Neural cell (in vitro differentiated cells): ENCODE data around the gene ACAP1. TPM values are rescaled to one million over a fixed set of nuclear protein-coding genes. Genes with fewer than 3 reads are reported as not detected.
"Not testable (repeated sequence)": the region's sequence is repeated elsewhere in the genome, so short reads cannot be mapped to it uniquely, and the experiment has no call there.

ENCODE experiments used
- H2AFZ ChIP-seq: fragments of 200-600, 300-800 bp; sonication (generic), shearing (Covaris generic); 2 replicates; pipeline ENCODE4 v1.6.0; 2014; ENCODE audit warnings: low read depth, mild to moderate bottlenecking, antibody characterized with exemption, low read length, moderate library complexity
- H3F3A ChIP-seq: fragments of 200-600 bp; shearing (Covaris generic); 2 replicates; pipeline ENCODE4 v1.6.1; 2016; ENCODE audit warnings: mild to moderate bottlenecking, moderate library complexity, mixed read lengths, antibody characterized with exemption, low read length; ENCODE audit not compliant: insufficient read depth, poor library complexity, severe bottlenecking
- H3K27ac ChIP-seq: fragments of 200-600, 300-800 bp; sonication (generic), shearing (Covaris generic); 2 replicates; pipeline ENCODE4 v1.5.1; 2014; ENCODE audit warnings: mild to moderate bottlenecking, low read length, moderate library complexity
- H3K27me3 ChIP-seq: fragments of 300-800, 200-600 bp; sonication (generic), shearing (Covaris generic); 2 replicates; pipeline ENCODE4 v1.6.0; 2014; ENCODE audit warnings: mild to moderate bottlenecking, low read depth, low read length, moderate library complexity; ENCODE audit not compliant: insufficient read depth
- H3K36me3 ChIP-seq: fragments of 300-800, 200-600 bp; sonication (generic), shearing (Covaris generic); 2 replicates; pipeline ENCODE4 v1.5.1; 2014; ENCODE audit warnings: mild to moderate bottlenecking, antibody characterized with exemption, low read length, moderate library complexity; ENCODE audit not compliant: insufficient read depth
- H3K4me2 ChIP-seq: fragments of 300-800, 200-600 bp; sonication (generic), shearing (Covaris generic); 2 replicates; pipeline ENCODE4 v1.6.0; 2014; ENCODE audit warnings: mild to moderate bottlenecking, low read length
- H3K4me3 ChIP-seq: fragments of 300-800, 200-600 bp; sonication (generic), shearing (Covaris generic); 2 replicates; pipeline ENCODE4 v1.5.1; 2014; ENCODE audit warnings: mild to moderate bottlenecking, low read length, moderate library complexity
- H3K79me2 ChIP-seq: fragments of 200-600 bp; shearing (Covaris generic); replicated peaks from 2 replicates; pipeline ENCODE4 v1.6.0; 2014; ENCODE audit warnings: mild to moderate bottlenecking, low read length, moderate library complexity; ENCODE audit not compliant: insufficient read depth
- H3K9ac ChIP-seq: fragments of 300-800, 200-600 bp; sonication (generic), shearing (Covaris generic); 2 replicates; pipeline ENCODE4 v1.6.1; 2016; ENCODE audit warnings: mild to moderate bottlenecking, low read length, mixed read lengths
- H3K9me2 ChIP-seq: fragments of 200-600 bp; shearing (Covaris generic); 2 replicates; pipeline ENCODE4 v1.6.1; 2016; ENCODE audit warnings: mild to moderate bottlenecking, low read length, mixed read lengths; ENCODE audit not compliant: insufficient read depth
- H3K9me3 ChIP-seq: fragments of 200-600, 300-800 bp; sonication (generic), shearing (Covaris generic); 2 replicates; pipeline ENCODE4 v1.6.1; 2016; ENCODE audit warnings: mild to moderate bottlenecking, mixed run types, low read length, moderate library complexity, mixed read lengths
- H4K20me1 ChIP-seq: fragments of 200-600 bp; shearing (Covaris generic); 2 replicates; pipeline ENCODE4 v1.6.1; 2016; ENCODE audit warnings: mild to moderate bottlenecking, mixed run types; ENCODE audit not compliant: insufficient read depth
- EP300 ChIP-seq: fragments of 450-650 bp; conservative IDR thresholded peaks from 2 replicates; pipeline ENCODE4 v1.6.1; 2014; ENCODE audit warnings: antibody characterized with exemption, mild to moderate bottlenecking, moderate library complexity; ENCODE audit not compliant: poor library complexity, severe bottlenecking
- EZH2 ChIP-seq: fragments of 200-600, 300-800 bp; shearing (Covaris generic), sonication (generic); IDR thresholded peaks from 2 replicates; pipeline ENCODE4 v1.6.1; 2014; ENCODE audit warnings: antibody characterized with exemption, low read length, borderline replicate concordance, mild to moderate bottlenecking; ENCODE audit not compliant: insufficient read depth, poor library complexity, severe bottlenecking
- MXI1 ChIP-seq: fragments of 450-650 bp; conservative IDR thresholded peaks from 2 replicates; pipeline ENCODE4 v1.6.1; 2014; ENCODE audit warnings: antibody characterized with exemption, mild to moderate bottlenecking; ENCODE audit not compliant: poor library complexity, severe bottlenecking
- POLR2AphosphoS5 ChIP-seq: IDR thresholded peaks from 2 replicates; pipeline ENCODE4 v1.6.1; 2012
- RAD21 ChIP-seq: fragments of 450-650 bp; conservative IDR thresholded peaks from 2 replicates; pipeline ENCODE4 v1.6.1; 2014; ENCODE audit warnings: antibody characterized with exemption, mild to moderate bottlenecking, moderate library complexity
- REST ChIP-seq: IDR thresholded peaks from 2 replicates; pipeline ENCODE4 v1.6.1; 2012; ENCODE audit warnings: borderline replicate concordance
- SMC3 ChIP-seq: fragments of 450-650 bp; conservative IDR thresholded peaks from 2 replicates; pipeline ENCODE4 v1.6.1; 2014; ENCODE audit warnings: antibody characterized with exemption, mild to moderate bottlenecking, moderate library complexity; ENCODE audit not compliant: poor library complexity
- TAF1 ChIP-seq: IDR thresholded peaks from 2 replicates; pipeline ENCODE4 v1.6.1; 2012; ENCODE audit warnings: low read depth
- polyA plus RNA-seq: library from polyadenylated mRNA; depleted of rRNA; stranded (reverse); fragments of >200 nt; gene quantifications from 2 replicates; pipeline ENCODE4 v1.2.3, GENCODE V29; 2014
- TF ChIP-seq, protein P1 (sequence below): fragments of 450-650 bp; IDR thresholded peaks from 2 replicates; pipeline ENCODE4 v1.5.1; 2014; ENCODE audit warnings: antibody characterized with exemption, mild to moderate bottlenecking, moderate library complexity; ENCODE audit not compliant: poor library complexity, severe bottlenecking

Gene ACAP1
- polyA plus RNA-seq, 1 donor from 2014 or later: 0.66 TPM

DNA sequence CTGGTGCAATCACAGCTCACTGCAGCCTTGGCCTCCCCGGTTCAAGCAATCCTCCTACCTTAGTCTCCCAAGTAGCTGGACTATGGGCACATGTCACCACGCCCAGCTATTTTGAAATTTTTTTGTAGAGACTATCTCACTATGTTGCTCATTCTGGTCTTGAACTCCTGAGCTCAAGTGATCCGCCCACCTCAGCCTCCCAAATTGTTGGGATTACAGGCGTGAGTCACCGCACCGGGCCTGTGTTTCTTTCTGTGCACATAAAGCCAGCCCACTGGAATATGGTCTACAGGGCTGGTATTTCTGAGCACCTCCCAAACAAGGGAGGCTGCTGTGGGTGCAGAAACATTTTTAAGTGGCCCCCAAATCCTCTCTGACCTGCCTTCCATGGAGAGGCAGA, 27.0 kb downstream of the ACAP1 start:
- H3K4me2 ChIP-seq: no peak overlapping the region
- H2AFZ ChIP-seq: no peak overlapping the region
- no peak overlapping the region for H3K4me3 ChIP-seq
- no peak overlapping the region for H3K9ac ChIP-seq
- H3K27me3 ChIP-seq: no peaks in the 10 kb centered on the region
- TF ChIP-seq EZH2 (no peak), MXI1 (no peak), EP300 (no peak), RAD21 (no peak), TAF1 (no peak), POLR2AphosphoS5 (no peak), SMC3 (no peak), REST (no peak)
- TF ChIP-seq, protein P1, sequence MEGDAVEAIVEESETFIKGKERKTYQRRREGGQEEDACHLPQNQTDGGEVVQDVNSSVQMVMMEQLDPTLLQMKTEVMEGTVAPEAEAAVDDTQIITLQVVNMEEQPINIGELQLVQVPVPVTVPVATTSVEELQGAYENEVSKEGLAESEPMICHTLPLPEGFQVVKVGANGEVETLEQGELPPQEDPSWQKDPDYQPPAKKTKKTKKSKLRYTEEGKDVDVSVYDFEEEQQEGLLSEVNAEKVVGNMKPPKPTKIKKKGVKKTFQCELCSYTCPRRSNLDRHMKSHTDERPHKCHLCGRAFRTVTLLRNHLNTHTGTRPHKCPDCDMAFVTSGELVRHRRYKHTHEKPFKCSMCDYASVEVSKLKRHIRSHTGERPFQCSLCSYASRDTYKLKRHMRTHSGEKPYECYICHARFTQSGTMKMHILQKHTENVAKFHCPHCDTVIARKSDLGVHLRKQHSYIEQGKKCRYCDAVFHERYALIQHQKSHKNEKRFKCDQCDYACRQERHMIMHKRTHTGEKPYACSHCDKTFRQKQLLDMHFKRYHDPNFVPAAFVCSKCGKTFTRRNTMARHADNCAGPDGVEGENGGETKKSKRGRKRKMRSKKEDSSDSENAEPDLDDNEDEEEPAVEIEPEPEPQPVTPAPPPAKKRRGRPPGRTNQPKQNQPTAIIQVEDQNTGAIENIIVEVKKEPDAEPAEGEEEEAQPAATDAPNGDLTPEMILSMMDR: no peak
- H4K20me1 ChIP-seq: no peaks in the 10 kb centered on the region
- no peaks in the 10 kb centered on the region for H3K9me2 ChIP-seq
- no peaks in the 10 kb centered on the region for H3K79me2 ChIP-seq
- H3F3A ChIP-seq: no peaks in the 10 kb centered on the region
- no peaks in the 10 kb centered on the region for H3K9me3 ChIP-seq
- H3K27ac ChIP-seq: no peak overlapping the region
- H3K36me3 ChIP-seq: no peaks in the 10 kb centered on the region

DNA sequence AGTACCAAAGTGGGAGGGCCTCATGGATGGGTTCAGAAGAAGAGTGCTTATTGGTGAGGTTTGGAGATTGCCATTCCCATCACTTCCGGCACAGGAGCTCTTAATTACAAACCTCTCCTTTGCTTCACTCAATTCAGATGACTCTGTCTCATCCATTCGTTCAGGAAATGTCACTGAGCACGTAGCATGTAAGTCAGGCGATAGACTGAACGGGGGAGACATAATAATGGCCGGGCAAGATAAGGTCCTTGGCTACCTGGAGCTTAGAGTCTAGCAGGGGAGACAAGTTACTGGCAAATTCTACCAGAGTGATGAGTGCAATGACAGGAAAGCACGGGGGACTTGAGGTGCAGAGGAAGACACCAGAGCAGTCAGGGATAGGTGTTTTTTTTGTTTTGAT, 29.6 kb downstream of the ACAP1 start:
- not testable (repeated sequence) for H3K4me3 ChIP-seq, H3K36me3 ChIP-seq, H3K79me2 ChIP-seq, H3K4me2 ChIP-seq, H3F3A ChIP-seq, H2AFZ ChIP-seq, H4K20me1 ChIP-seq, H3K27me3 ChIP-seq, H3K9ac ChIP-seq, H3K9me2 ChIP-seq, H3K27ac ChIP-seq, H3K9me3 ChIP-seq

GRCh38 chr17:7367083-7367482, 30.8 kb downstream of the ACAP1 start:
- Histone ChIP-seq H3K27ac (no peak overlapping the region), H3K9me3 (no peaks in the 10 kb centered on the region), H3K9ac (no peak overlapping the region), H3K4me2 (no peak overlapping the region), H3K36me3 (no peaks in the 10 kb centered on the region), H3K4me3 (no peak overlapping the region), H3K79me2 (no peaks in the 10 kb centered on the region), H3F3A (no peaks in the 10 kb centered on the region), H3K9me2 (no peaks in the 10 kb centered on the region), H4K20me1 (no peaks in the 10 kb centered on the region), H2AFZ (no peak overlapping the region), H3K27me3 (no peaks in the 10 kb centered on the region)
- TF ChIP-seq RAD21 (no peak), MXI1 (no peak)
